Mammary epithelial cell (primary cell): ENCODE data around the gene SLC19A1.

ENCODE experiments used
- CTCF ChIP-seq, 2 donors: IDR thresholded peaks in 1 of 2; conservative IDR thresholded peaks in 1 of 2; 2 replicates each; pipeline ENCODE4 v1.5.1; 2011 to 2012; ENCODE audit warnings: inconsistent platforms in 2 of 2, low read length in 2 of 2, mild to moderate bottlenecking in 2 of 2, control low read depth in 1 of 2, low read depth in 1 of 2; ENCODE audit not compliant: insufficient read depth in 1 of 2; ENCODE audit errors: extremely low read depth in 1 of 2
- EZH2 ChIP-seq: IDR thresholded peaks from 2 replicates; pipeline ENCODE4 v1.6.1; 2012; ENCODE audit warnings: low read length, inconsistent platforms, borderline replicate concordance

- TF ChIP-seq CTCF (conservative IDR thresholded peaks at IDR 0.05 in 1 of 2, IDR thresholded peaks at IDR 0.05 in 1 of 2; ENCODE audit: extremely low read depth in 1 of 2, insufficient read depth in 1 of 2, low read depth in 1 of 2, low read length in 2 of 2) (no peak), EZH2 (no peak)
These were observed 4.4 kb downstream of the SLC19A1 start for GRCh38 chr21:45537746-45538291.
